K562 treated with DMSO at 1 percent for 48 hours (cell line): ENCODE measurements around the gene MRLN. TPM values are rescaled to one million over a fixed set of nuclear protein-coding genes. Genes with fewer than 3 reads are reported as not detected.

ENCODE experiments used
- total RNA-seq: library from RNA; unstranded; fragments of 300-600 nt; gene quantifications from 2 replicates; pipeline ENCODE4 v1.2.3, GENCODE V29; 2022; ENCODE audit warnings: low replicate concordance; ENCODE audit errors: extremely low read depth

Gene MRLN
- not detected in 2 replicates for total RNA-seq

DNA sequence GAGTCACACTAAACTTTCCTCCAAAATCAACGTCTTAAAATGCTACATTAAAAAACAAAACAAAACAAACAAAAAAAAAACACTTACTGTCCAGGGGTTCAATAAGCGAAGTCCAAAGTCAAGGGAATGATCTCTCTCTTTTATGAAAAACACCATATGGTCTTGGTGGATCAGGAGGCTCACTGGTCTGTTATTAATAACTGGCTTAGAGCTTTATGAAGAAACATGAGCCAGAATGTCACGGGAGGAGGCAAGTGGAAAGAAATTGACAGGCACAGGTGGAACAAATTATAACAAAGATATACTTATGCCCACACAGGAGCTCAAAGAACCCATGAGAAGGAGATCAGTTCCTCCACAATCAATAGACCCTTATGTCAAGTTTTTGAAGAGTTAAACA is at the start of gene MRLN:
MRLN (minus strand) TSS at position 189 of the 400 bp plus-strand sequence.

DNA sequence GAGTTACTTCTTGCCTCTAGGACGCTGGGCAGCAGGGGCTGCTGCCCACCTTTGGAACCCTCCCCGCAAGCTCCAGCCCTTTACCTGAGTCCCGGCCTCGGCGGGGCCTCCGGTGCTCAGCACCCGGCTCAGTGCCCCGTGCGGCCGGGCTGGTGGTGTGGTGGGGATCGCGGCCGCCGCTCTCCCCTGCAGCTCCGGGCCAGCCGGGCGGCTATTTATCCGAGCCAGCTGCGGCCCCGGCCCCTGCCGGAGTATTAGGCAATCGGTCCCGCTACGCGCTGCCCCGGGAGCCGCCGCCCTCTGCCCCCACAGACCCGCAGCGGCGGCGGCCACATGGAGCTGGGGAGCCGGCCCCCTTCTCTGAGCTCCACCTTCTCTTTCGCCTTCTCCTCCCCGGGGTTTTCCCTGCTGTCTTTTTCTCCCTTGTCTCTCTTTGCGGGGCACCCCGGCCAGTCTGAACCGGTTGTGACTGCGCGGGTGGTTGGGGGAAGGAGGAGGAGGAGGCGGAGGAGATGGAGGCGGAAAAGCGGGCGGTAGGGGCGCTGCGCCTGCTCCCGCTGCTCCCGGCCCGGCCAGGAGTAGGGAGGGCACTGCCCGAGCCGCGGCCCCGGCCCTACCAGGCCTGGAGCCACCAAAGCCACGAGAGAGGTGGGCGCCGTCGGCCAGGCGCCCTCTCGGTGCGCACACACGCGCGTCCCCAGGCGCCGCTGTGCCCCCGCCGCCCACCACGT is 43.7 kb downstream of the MRLN start, which contains the start of gene SLC16A9:
SLC16A9 (minus strand) TSS at position 456 of the 731 bp plus-strand sequence. CDS start 25,559 bp downstream, outside the sequence.

Other genes with a start within 250 kb of the MRLN start
- gene SLC16A9, start 43.6 kb downstream of the MRLN start, total RNA-seq, result not detected in 2 replicates
- gene CCDC6, start 153.1 kb upstream of the MRLN start, total RNA-seq, result not detected in 2 replicates